ENCODE measurements around the gene S100A2.

Gene S100A2

GRCh38 chr1:153549741-153550397 lies 15.8 kb downstream of the S100A2 start:
- no peak overlapping the region for H3K4me2 ChIP-seq (ENCODE audit: low read length, poor library complexity, severe bottlenecking)
- H3K4ac ChIP-seq (ENCODE audit: low read depth in 1 of 2, low read length in 2 of 2): peak overlapping the region; percentile 55 to 91
- H3K79me1 ChIP-seq (replicated peaks; ENCODE audit: low read length, poor library complexity, severe bottlenecking): peaks cover 13% of the 10 kb centered on the region
- H3K4me1 ChIP-seq (ENCODE audit: control insufficient read depth, insufficient read depth, low read depth, low read length): peaks cover 54% of the 10 kb centered on the region
- peak overlapping the region in 1 of 2 experiments; percentile 87 for H3K4me3 ChIP-seq (ENCODE audit: insufficient read depth in 1 of 2, low read depth in 1 of 2, low read length in 2 of 2)
- H2BK120ac ChIP-seq (ENCODE audit: low read depth, low read length): peak overlapping the region; percentile 87
- H3K9ac ChIP-seq (ENCODE audit: low read length): no peak overlapping the region
- peak overlapping the region; percentile 92 to 99 for H3K18ac ChIP-seq (ENCODE audit: low read depth in 1 of 2, low read length in 2 of 2)
- H3K27me3 ChIP-seq (ENCODE audit: control insufficient read depth in 1 of 2, insufficient read depth in 1 of 2, low read length in 2 of 2): no peaks in the 10 kb centered on the region
- H3K14ac ChIP-seq (ENCODE audit: low read length in 2 of 2): peak overlapping the region in 1 of 2 experiments; percentile 90
- DNase-seq: no peak
- H3K27ac ChIP-seq (ENCODE audit: low read length, poor library complexity, severe bottlenecking): peak overlapping the region; percentile 41
- H4K8ac ChIP-seq (ENCODE audit: low read length): peak overlapping the region; percentile 72
- peak overlapping the region; percentile 7 to 100 for H2BK12ac ChIP-seq (ENCODE audit: low read length in 2 of 2)
- H2AFZ ChIP-seq (ENCODE audit: low read depth, low read length): no peak overlapping the region
- no peak overlapping the region for H3K23ac ChIP-seq (ENCODE audit: low read length in 2 of 2)
- no peaks in the 10 kb centered on the region for H3K9me3 ChIP-seq (ENCODE audit: control insufficient read depth, low read length)
- peak overlapping the region; percentile 89 for H4K91ac ChIP-seq (ENCODE audit: low read length)
- peaks cover 0 to 11% of the 10 kb centered on the region in 2 experiments for H3K36me3 ChIP-seq (ENCODE audit: control insufficient read depth in 1 of 2, insufficient read depth in 2 of 2, low read depth in 1 of 2, low read length in 2 of 2)
- WGBS: 94% methylated on average over 5 of the region's 6 CpGs
- H2AK5ac ChIP-seq (ENCODE audit: low read length, severe bottlenecking): peak overlapping the region; percentile 83
- peak overlapping the region; percentile 58 for H2BK5ac ChIP-seq (ENCODE audit: low read depth, low read length, poor library complexity, severe bottlenecking)
- peak overlapping the region; percentile 92 for H2BK15ac ChIP-seq (ENCODE audit: low read depth, poor library complexity, severe bottlenecking)

- peak within 1 kb of the TSS; percentile 76 for H4K8ac ChIP-seq (ENCODE audit: low read length)
- H3K14ac ChIP-seq (ENCODE audit: low read length in 2 of 2): peak within 1 kb of the TSS in 1 of 2 experiments; percentile 93
- peak within 1 kb of the TSS in 1 of 2 experiments; percentile 78 for H3K23ac ChIP-seq (ENCODE audit: low read length in 2 of 2)
- peak within 1 kb of the TSS; percentile 32 to 100 for H2BK12ac ChIP-seq (ENCODE audit: low read length in 2 of 2)
- peak; percentile 97 for DNase-seq
- peak within 1 kb of the TSS; percentile 95 for H3K9ac ChIP-seq (ENCODE audit: low read length)
- peak within 1 kb of the TSS; percentile 58 for H2BK5ac ChIP-seq (ENCODE audit: low read depth, low read length, poor library complexity, severe bottlenecking)
- H3K9me3 ChIP-seq (ENCODE audit: control insufficient read depth, low read length): no peaks in the 10 kb centered on the region
- no peak within 1 kb of the TSS for H3K4me2 ChIP-seq (ENCODE audit: low read length, poor library complexity, severe bottlenecking)
- H3K4me1 ChIP-seq (ENCODE audit: control insufficient read depth, insufficient read depth, low read depth, low read length): peaks cover 62% of the 10 kb centered on the region
- H2AK5ac ChIP-seq (ENCODE audit: low read length, severe bottlenecking): peak within 1 kb of the TSS; percentile 84
- peak within 1 kb of the TSS; percentile 92 to 99 for H3K18ac ChIP-seq (ENCODE audit: low read depth in 1 of 2, low read length in 2 of 2)
- peak within 1 kb of the TSS; percentile 89 for H4K91ac ChIP-seq (ENCODE audit: low read length)
- 39% methylated on average over 13 of the region's 14 CpGs for WGBS
- peak within 1 kb of the TSS in 1 of 2 experiments; percentile 87 for H3K4me3 ChIP-seq (ENCODE audit: insufficient read depth in 1 of 2, low read depth in 1 of 2, low read length in 2 of 2)
- no peaks in the 10 kb centered on the region for H3K27me3 ChIP-seq (ENCODE audit: control insufficient read depth in 1 of 2, insufficient read depth in 1 of 2, low read length in 2 of 2)
- H2BK15ac ChIP-seq (ENCODE audit: low read depth, poor library complexity, severe bottlenecking): peak within 1 kb of the TSS; percentile 92
- peak within 1 kb of the TSS; percentile 44 for H3K27ac ChIP-seq (ENCODE audit: low read length, poor library complexity, severe bottlenecking)
- H3K4ac ChIP-seq (ENCODE audit: low read depth in 1 of 2, low read length in 2 of 2): peak within 1 kb of the TSS; percentile 91 to 98
- peaks cover 13% of the 10 kb centered on the region for H3K79me1 ChIP-seq (replicated peaks; ENCODE audit: low read length, poor library complexity, severe bottlenecking)
- peak within 1 kb of the TSS; percentile 72 for H2AFZ ChIP-seq (ENCODE audit: low read depth, low read length)
- H3K36me3 ChIP-seq (ENCODE audit: control insufficient read depth in 1 of 2, insufficient read depth in 2 of 2, low read depth in 1 of 2, low read length in 2 of 2): peaks cover 0 to 19% of the 10 kb centered on the region in 2 experiments
- H2BK120ac ChIP-seq (ENCODE audit: low read depth, low read length): peak within 1 kb of the TSS; percentile 87
These were observed 16.6 kb downstream of the S100A2 start, which contains the start of gene S100A3 for GRCh38 chr1:153548722-153549688. S100A3 (minus strand) TSS chr1:153549258; CDS start chr1:153548485, 773 bp downstream.

GRCh38 chr1:153547560-153548551 lies 17.8 kb downstream of the S100A2 start:
- peak overlapping the region; percentile 69 for H2BK120ac ChIP-seq (ENCODE audit: low read depth, low read length)
- peaks cover 8 to 31% of the 10 kb centered on the region in 2 experiments for H3K36me3 ChIP-seq (ENCODE audit: control insufficient read depth in 1 of 2, insufficient read depth in 2 of 2, low read depth in 1 of 2, low read length in 2 of 2)
- H2BK12ac ChIP-seq (ENCODE audit: low read length in 2 of 2): peak overlapping the region; percentile 32 to 100
- H3K4ac ChIP-seq (ENCODE audit: low read depth in 1 of 2, low read length in 2 of 2): peak overlapping the region; percentile 88 to 98
- peak overlapping the region; percentile 85 for H4K91ac ChIP-seq (ENCODE audit: low read length)
- no peaks in the 10 kb centered on the region for H3K9me3 ChIP-seq (ENCODE audit: control insufficient read depth, low read length)
- no peak overlapping the region for H3K4me2 ChIP-seq (ENCODE audit: low read length, poor library complexity, severe bottlenecking)
- 79% methylated on average over 18 of the region's 19 CpGs for WGBS
- peak overlapping the region; percentile 84 for H2AK5ac ChIP-seq (ENCODE audit: low read length, severe bottlenecking)
- H3K9ac ChIP-seq (ENCODE audit: low read length): peak overlapping the region; percentile 95
- peak overlapping the region; percentile 99 for H2BK15ac ChIP-seq (ENCODE audit: low read depth, poor library complexity, severe bottlenecking)
- peak overlapping the region; percentile 92 for H4K8ac ChIP-seq (ENCODE audit: low read length)
- peak overlapping the region; percentile 84 to 99 for H3K18ac ChIP-seq (ENCODE audit: low read depth in 1 of 2, low read length in 2 of 2)
- H2AFZ ChIP-seq (ENCODE audit: low read depth, low read length): no peak overlapping the region
- DNase-seq: no peak
- peaks cover 15% of the 10 kb centered on the region for H3K79me1 ChIP-seq (replicated peaks; ENCODE audit: low read length, poor library complexity, severe bottlenecking)
- no peak overlapping the region for H3K27ac ChIP-seq (ENCODE audit: low read length, poor library complexity, severe bottlenecking)
- H3K27me3 ChIP-seq (ENCODE audit: control insufficient read depth in 1 of 2, insufficient read depth in 1 of 2, low read length in 2 of 2): no peaks in the 10 kb centered on the region
- H3K14ac ChIP-seq (ENCODE audit: low read length in 2 of 2): peak overlapping the region in 1 of 2 experiments; percentile 71
- H3K4me3 ChIP-seq (ENCODE audit: insufficient read depth in 1 of 2, low read depth in 1 of 2, low read length in 2 of 2): peak overlapping the region in 1 of 2 experiments; percentile 87
- peak overlapping the region in 1 of 2 experiments; percentile 51 for H3K23ac ChIP-seq (ENCODE audit: low read length in 2 of 2)
- peaks cover 62% of the 10 kb centered on the region for H3K4me1 ChIP-seq (ENCODE audit: control insufficient read depth, insufficient read depth, low read depth, low read length)
- peak overlapping the region; percentile 20 for H2BK5ac ChIP-seq (ENCODE audit: low read depth, low read length, poor library complexity, severe bottlenecking)
